ENCODE measurements around the gene BMX.

The BMX gene

GRCh38 chrX:15500497-15500966, at the start of gene BMX:
BMX (plus strand) TSS chrX:15500807; CDS start chrX:15508354, 7,547 bp downstream.
- DNase-seq (ENCODE audit: low spot score), result no peak

GRCh38 chrX:15451913-15452312, 48.7 kb upstream of the BMX start:
- DNase-seq (ENCODE audit: low spot score), result no peak

GRCh38 chrX:15464704-15465103, 35.9 kb upstream of the BMX start:
- no peak for DNase-seq (ENCODE audit: low spot score)

- no peak for DNase-seq (ENCODE audit: low spot score)
These were observed 35.3 kb upstream of the BMX start for GRCh38 chrX:15465347-15465746.

GRCh38 chrX:15465896-15466651, 34.5 kb upstream of the BMX start:
- no peak for DNase-seq (ENCODE audit: low spot score)

- DNase-seq (ENCODE audit: low spot score), result no peak
These were observed 32.6 kb upstream of the BMX start for GRCh38 chrX:15468036-15468435.

- no peak for DNase-seq (ENCODE audit: low spot score)
These were observed 31.0 kb upstream of the BMX start for GRCh38 chrX:15469613-15470012.

GRCh38 chrX:15471028-15471427, 29.6 kb upstream of the BMX start:
- peak; percentile 10 for DNase-seq (ENCODE audit: low spot score)

- DNase-seq (ENCODE audit: low spot score), result no peak
These were observed 28.1 kb upstream of the BMX start for GRCh38 chrX:15472531-15472930.

- no peak for DNase-seq (ENCODE audit: low spot score)
These were observed 26.6 kb upstream of the BMX start for GRCh38 chrX:15474028-15474427.

GRCh38 chrX:15475021-15475420, 25.6 kb upstream of the BMX start:
- no peak for DNase-seq (ENCODE audit: low spot score)

- no peak for DNase-seq (ENCODE audit: low spot score)
These were observed 25.1 kb upstream of the BMX start for GRCh38 chrX:15475486-15475885.

- no peak for DNase-seq (ENCODE audit: low spot score)
These were observed 16.7 kb upstream of the BMX start for GRCh38 chrX:15483891-15484290.

- DNase-seq (ENCODE audit: low spot score), result no peak
These were observed 8.1 kb upstream of the BMX start for GRCh38 chrX:15492469-15492868.

GRCh38 chrX:15493118-15493962, 7.3 kb upstream of the BMX start, which contains the start of gene PIR:
PIR (minus strand) TSS chrX:15493333; CDS start chrX:15491257, 2,076 bp downstream.
- peak; percentile 51 for DNase-seq (ENCODE audit: low spot score)

- DNase-seq (ENCODE audit: low spot score), result no peak
These were observed 4.8 kb upstream of the BMX start for GRCh38 chrX:15495801-15496200.

GRCh38 chrX:15496824-15497223, 3.8 kb upstream of the BMX start:
- DNase-seq (ENCODE audit: low spot score), result no peak

GRCh38 chrX:15497865-15498264, 2.7 kb upstream of the BMX start:
- DNase-seq (ENCODE audit: low spot score), result peak; percentile 27

GRCh38 chrX:15498741-15499140, 1.9 kb upstream of the BMX start:
- no peak for DNase-seq (ENCODE audit: low spot score)

- DNase-seq (ENCODE audit: low spot score), result no peak
These were observed 631 bp upstream of the BMX start for GRCh38 chrX:15499976-15500375.

- DNase-seq (ENCODE audit: low spot score), result no peak
These were observed 899 bp downstream of the BMX start for GRCh38 chrX:15501506-15501905.

- no peak for DNase-seq (ENCODE audit: low spot score)
These were observed 4.1 kb downstream of the BMX start for GRCh38 chrX:15504661-15505060.

GRCh38 chrX:15505101-15505500, 4.5 kb downstream of the BMX start:
- no peak for DNase-seq (ENCODE audit: low spot score)
